PFSK-1 (cell line): ENCODE data around the gene SLC8B1.

Experiments used
- FOXP2 ChIP-seq: optimal IDR thresholded peaks from 2 replicates; pipeline ENCODE3; 2011; ENCODE audit warnings: borderline replicate concordance, control low read depth, inconsistent platforms; ENCODE audit not compliant: insufficient read depth; ENCODE audit errors: extremely low read length, extremely low read depth
- POLR2AphosphoS5 ChIP-seq: IDR thresholded peaks from 2 replicates; pipeline ENCODE4 v1.6.1; 2012; ENCODE audit warnings: low read depth, mild to moderate bottlenecking, control low read depth, low read length, moderate library complexity
- SIN3A ChIP-seq: IDR thresholded peaks from 2 replicates; pipeline ENCODE4 v1.6.1; 2012; ENCODE audit warnings: mild to moderate bottlenecking, low read length, moderate library complexity, borderline replicate concordance; ENCODE audit not compliant: insufficient read depth
- TAF1 ChIP-seq: IDR thresholded peaks from 2 replicates; pipeline ENCODE4 v1.6.1; 2012; ENCODE audit warnings: low read length, control low read depth, borderline replicate concordance; ENCODE audit not compliant: insufficient read depth
- TF ChIP-seq, protein P1 (sequence below), 2 experiments: IDR thresholded peaks; 2 replicates each; pipeline versions ENCODE4 v1.6.1 to v1.8.0; 2011 to 2012; ENCODE audit warnings: low read depth in 2 of 2, low read length in 2 of 2, control low read depth in 1 of 2, inconsistent platforms in 1 of 2, mild to moderate bottlenecking in 1 of 2, moderate library complexity in 1 of 2; ENCODE audit not compliant: insufficient read depth in 1 of 2

The SLC8B1 gene

DNA sequence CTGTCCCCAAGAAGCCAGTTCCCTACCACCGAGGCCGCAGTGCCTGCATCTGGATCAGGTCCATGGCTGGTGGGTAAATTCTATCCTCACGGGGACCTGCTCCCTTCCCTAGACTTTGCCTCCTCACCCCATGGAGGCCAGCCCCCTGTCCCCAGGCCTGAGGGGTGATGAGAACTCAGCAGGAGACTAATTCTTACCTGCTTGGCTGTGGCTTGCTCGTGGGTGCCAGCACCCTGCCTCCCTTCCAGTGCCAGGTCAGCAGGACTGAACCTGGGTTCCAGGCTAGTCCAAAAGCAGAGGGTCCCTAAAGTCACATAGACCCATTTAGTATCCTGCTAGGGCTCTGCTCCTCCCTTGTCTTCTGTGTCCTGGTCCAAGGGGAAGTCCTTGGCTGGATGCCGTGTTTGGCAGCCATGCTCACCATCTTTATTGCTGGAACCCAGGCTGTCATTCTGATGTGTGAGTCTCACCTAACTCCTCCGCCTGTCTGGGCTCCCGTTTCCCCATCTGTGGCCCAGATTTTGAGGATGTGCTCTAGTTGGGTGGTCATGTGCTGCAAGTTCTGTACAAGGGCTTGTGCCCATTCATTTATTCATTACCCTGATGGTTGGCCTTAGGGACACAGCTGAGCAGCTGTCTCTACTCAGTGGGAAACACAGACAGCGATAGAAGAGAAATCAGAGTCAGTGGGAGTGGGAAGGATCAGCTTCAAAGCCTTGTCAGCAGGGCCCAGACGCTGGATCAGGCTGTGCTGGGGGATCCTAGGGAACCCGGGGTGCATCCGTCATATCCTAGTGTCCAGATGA is 24.4 kb upstream of the SLC8B1 start:
- TF ChIP-seq POLR2AphosphoS5: no peak

DNA sequence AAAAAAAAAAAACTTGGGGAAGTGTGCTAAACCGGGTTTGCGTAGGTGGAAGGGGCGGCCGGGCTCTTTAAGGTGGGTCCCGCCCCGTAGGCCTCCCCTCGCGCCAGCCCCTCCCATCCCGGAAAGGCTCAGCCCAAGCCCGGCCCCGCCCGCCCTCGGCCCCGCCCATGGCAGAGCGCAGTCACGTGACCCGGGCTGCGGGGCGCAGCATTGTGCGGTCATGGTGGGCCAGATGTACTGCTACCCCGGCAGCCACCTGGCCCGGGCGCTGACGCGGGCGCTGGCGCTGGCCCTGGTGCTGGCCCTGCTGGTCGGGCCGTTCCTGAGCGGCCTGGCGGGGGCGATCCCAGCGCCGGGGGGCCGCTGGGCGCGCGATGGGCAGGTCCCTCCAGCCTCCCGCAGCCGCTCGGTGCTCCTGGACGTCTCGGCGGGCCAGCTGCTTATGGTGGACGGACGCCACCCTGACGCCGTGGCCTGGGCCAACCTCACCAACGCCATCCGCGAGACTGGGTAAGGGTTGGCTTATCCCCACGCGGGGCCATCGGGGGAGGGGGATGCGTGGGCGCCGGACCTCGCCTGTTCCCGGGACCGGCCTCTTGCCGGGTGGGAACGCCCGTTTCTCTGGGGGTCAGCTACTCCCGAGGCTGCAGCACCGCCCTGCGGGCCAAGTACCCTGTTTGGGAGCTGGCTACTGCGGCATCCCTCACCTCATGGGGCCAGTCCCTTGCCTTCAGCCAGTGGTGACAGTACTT is 23.6 kb upstream of the SLC8B1 start, which contains the start of gene PLBD2:
Gene PLBD2, plus strand, starts transcription at position 207 of the 752 bp plus-strand sequence. Its CDS starts 14 bp downstream, at position 221.
- peak; percentile 72 for TF ChIP-seq POLR2AphosphoS5
- no peak for TF ChIP-seq TAF1
- TF ChIP-seq, protein P1, sequence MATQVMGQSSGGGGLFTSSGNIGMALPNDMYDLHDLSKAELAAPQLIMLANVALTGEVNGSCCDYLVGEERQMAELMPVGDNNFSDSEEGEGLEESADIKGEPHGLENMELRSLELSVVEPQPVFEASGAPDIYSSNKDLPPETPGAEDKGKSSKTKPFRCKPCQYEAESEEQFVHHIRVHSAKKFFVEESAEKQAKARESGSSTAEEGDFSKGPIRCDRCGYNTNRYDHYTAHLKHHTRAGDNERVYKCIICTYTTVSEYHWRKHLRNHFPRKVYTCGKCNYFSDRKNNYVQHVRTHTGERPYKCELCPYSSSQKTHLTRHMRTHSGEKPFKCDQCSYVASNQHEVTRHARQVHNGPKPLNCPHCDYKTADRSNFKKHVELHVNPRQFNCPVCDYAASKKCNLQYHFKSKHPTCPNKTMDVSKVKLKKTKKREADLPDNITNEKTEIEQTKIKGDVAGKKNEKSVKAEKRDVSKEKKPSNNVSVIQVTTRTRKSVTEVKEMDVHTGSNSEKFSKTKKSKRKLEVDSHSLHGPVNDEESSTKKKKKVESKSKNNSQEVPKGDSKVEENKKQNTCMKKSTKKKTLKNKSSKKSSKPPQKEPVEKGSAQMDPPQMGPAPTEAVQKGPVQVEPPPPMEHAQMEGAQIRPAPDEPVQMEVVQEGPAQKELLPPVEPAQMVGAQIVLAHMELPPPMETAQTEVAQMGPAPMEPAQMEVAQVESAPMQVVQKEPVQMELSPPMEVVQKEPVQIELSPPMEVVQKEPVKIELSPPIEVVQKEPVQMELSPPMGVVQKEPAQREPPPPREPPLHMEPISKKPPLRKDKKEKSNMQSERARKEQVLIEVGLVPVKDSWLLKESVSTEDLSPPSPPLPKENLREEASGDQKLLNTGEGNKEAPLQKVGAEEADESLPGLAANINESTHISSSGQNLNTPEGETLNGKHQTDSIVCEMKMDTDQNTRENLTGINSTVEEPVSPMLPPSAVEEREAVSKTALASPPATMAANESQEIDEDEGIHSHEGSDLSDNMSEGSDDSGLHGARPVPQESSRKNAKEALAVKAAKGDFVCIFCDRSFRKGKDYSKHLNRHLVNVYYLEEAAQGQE (IDR thresholded peaks at IDR 0.05; ENCODE audit: insufficient read depth in 1 of 2, low read depth in 2 of 2, low read length in 2 of 2): peak; percentile 83 to 92
- peak; percentile 40; the same call in 1 of the 2 replicates for TF ChIP-seq SIN3A
- TF ChIP-seq FOXP2: peak; percentile 86

DNA sequence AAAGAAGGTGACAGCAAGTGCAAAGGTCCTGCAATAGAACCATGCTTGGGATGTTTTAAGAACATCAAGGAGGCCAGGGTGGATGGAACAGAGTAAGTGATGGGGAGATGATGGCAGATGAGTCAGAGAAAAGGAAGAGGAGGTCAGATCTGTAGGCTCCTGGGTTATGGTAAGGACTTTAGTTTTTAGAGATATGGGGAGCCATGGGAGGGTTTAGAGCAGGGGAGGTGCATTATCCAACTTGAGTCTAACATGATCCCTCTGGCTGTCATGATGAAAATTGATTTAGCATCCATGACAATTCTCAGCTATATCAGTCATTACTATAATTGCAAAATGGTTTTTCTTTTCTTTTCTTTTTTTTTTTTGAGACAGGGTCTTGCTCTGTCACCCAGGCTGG is 16.2 kb upstream of the SLC8B1 start:
- TF ChIP-seq FOXP2: no peak
- no peak for TF ChIP-seq POLR2AphosphoS5

DNA sequence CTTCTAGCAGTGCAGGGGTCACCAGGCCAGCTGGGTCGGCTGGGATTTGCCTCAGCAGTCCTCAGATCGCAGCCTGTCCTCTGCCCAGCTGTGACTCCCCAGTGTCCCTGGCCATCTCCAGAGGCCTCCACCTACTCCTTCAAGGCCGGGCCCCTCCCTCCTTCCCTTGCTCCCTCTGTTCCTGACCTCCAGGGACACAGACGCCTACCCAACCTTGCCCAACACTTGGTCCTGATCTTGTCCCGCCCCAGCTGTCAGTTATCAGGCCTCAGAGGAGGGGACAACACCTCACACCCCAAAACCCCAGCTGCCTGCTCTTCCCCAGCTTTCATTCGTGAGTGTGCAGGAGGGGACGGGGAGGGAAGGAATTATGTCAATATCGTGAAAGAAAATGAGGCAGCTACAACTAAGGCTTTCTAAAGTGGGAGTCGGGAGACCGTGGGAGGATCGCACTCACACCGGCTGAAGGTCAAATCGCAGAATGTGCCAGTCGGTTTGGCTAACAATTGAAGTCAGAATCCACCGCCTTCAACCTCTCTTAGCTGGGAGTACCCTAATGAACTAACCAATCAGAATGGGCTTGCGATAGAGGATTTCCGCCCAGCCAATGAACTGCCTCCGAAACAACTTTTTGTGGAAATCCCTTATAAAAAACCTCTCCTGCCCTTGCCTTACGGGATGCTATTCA is 14.1 kb upstream of the SLC8B1 start:
- no peak for TF ChIP-seq SIN3A
- no peak for TF ChIP-seq FOXP2
- TF ChIP-seq, protein P1 (IDR thresholded peaks at IDR 0.05; ENCODE audit: insufficient read depth in 1 of 2, low read depth in 2 of 2, low read length in 2 of 2): no peak
- TF ChIP-seq TAF1: no peak
- TF ChIP-seq POLR2AphosphoS5: no peak

DNA sequence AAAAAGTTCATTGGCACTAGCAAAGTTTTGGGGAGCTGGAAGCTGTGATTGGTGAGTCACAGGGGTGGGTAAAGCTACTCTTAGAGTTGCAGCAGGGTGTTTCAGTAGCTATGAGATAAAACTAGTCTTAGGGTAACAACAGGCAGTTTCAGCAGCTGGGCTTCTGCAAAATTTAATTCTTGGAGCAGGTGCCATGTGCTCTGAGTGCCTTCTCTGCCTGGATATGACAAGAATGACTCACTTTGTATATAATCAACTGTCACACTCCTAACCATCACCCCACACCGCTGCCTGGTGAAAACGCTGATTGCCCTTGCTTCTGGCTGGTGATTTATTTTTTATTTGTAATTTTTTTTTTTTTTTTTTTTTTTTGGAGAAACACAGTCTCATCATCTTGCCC is 13.0 kb upstream of the SLC8B1 start:
- no peak for TF ChIP-seq POLR2AphosphoS5

DNA sequence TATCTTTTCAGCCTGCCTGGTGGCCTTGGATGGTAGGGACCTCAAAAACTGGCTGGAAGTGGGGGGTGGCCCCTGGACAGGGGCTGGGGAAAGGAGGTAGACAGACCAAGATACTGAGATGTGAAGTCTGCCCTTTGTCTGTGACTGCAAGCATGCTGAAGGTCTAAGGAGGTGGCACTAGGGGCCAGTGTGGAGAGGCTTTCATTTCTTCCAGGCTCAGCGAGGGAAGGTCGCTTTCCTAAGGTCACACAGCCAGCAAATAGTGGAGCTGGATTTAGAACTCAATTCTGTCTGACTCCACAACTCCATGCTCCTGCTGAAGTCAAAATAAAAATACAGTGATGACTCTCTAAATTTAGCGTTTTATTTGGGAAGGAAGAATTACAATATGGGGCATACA is 12.2 kb upstream of the SLC8B1 start:
- TF ChIP-seq TAF1 (no peak), FOXP2 (no peak), POLR2AphosphoS5 (no peak), SIN3A (no peak)
- TF ChIP-seq, protein P1 (IDR thresholded peaks at IDR 0.05; ENCODE audit: insufficient read depth in 1 of 2, low read depth in 2 of 2, low read length in 2 of 2): no peak
